GM12878 (cell line): ENCODE data around the gene NSDHL. TPM values are rescaled to one million over a fixed set of nuclear protein-coding genes. Genes with fewer than 3 reads are reported as not detected.

Experiments
- ATAC-seq: fragments of 200-7000 bp; cut with Tn5 transposase; 3 replicates; pipeline ENCODE4 v1.9.1; 2020; ENCODE audit warnings: mild to moderate bottlenecking, moderate library complexity
- BruUV-seq: library from RNA; stranded (reverse); fragments of 400-500 nt; replicated peaks from 2 replicates; lab custom pipeline; 2021; lab: Mats Ljungman, UMichigan
- CTCF ChIA-PET: fragments of 300-600 bp; sonication (Branson Sonifier 250); formaldehyde crosslinking; extraction: SDS; loops from one replicate; lab custom pipeline; 2021; ENCODE audit warnings: inconsistent platforms; lab: Yijun Ruan, JAX
- POLR2A ChIA-PET: fragments of 350-600 bp; formaldehyde crosslinking; extraction: SDS; loops from one replicate; lab custom pipeline; 2021; ENCODE audit warnings: inconsistent platforms; lab: Charles Lee
- RAD21 ChIA-PET: fragments of 300-600 bp; sonication (Branson Sonifier 250); formaldehyde crosslinking; loops from one replicate; lab custom pipeline; 2023; ENCODE audit warnings: antibody characterized with exemption; ENCODE audit not compliant: unreplicated experiment; lab: Charles Lee
- SMC1A ChIA-PET: fragments of 300-600 bp; sonication (Branson Sonifier 250); formaldehyde crosslinking; loops from one replicate; lab custom pipeline; 2023; ENCODE audit not compliant: unreplicated experiment, uncharacterized antibody; lab: Charles Lee
- DNase-seq: peaks from one replicate; pipeline ENCODE4 v3.0.0-alpha.2; 2011; ENCODE audit warnings: low read depth, low spot score
- FAIRE-seq: peaks from 3 replicates; lab custom pipeline; 2011; peaks lifted over from hg19 to GRCh38; lab: Jason Lieb, UNC
- H2AFZ ChIP-seq: 2 replicates; pipeline ENCODE4 v1.6.0; 2011; ENCODE audit warnings: low read depth, low read length, control low read depth; ENCODE audit not compliant: control insufficient read depth
- H3K27ac ChIP-seq: 2 replicates; pipeline ENCODE4 v1.5.1; 2011; ENCODE audit warnings: control low read depth; ENCODE audit not compliant: control insufficient read depth, insufficient read depth
- H3K27me3 ChIP-seq, 2 experiments: replicated peaks in 1 of 2; 2 replicates each; pipeline versions ENCODE4 v1.6.0 to v1.6.1; 2011; ENCODE audit warnings: low read length in 1 of 2; ENCODE audit not compliant: control insufficient read depth in 2 of 2, insufficient read depth in 2 of 2
- H3K36me3 ChIP-seq, 2 experiments: 2 replicates each; pipeline ENCODE4 v1.5.1; 2011; ENCODE audit warnings: low read length in 1 of 2; ENCODE audit not compliant: control insufficient read depth in 2 of 2, insufficient read depth in 2 of 2
- H3K4me1 ChIP-seq: 2 replicates; pipeline ENCODE4 v1.6.1; 2011; ENCODE audit warnings: mild to moderate bottlenecking, low read length, moderate library complexity, mixed read lengths; ENCODE audit not compliant: control insufficient read depth, insufficient read depth
- H3K4me2 ChIP-seq: 2 replicates; pipeline ENCODE4 v1.6.0; 2011; ENCODE audit warnings: control low read depth; ENCODE audit not compliant: control insufficient read depth, insufficient read depth
- H3K4me3 ChIP-seq: fragments of 200-600 bp; sonication (generic); 2 replicates; pipeline ENCODE4 v1.5.1; 2016
- H3K79me2 ChIP-seq: 2 replicates; pipeline ENCODE4 v1.6.0; 2011; ENCODE audit warnings: low read length; ENCODE audit not compliant: control insufficient read depth, insufficient read depth
- H3K9ac ChIP-seq: 2 replicates; pipeline ENCODE4 v1.8.0; 2011; ENCODE audit warnings: low read length, control low read depth, mixed read lengths; ENCODE audit not compliant: control insufficient read depth, insufficient read depth
- H3K9me3 ChIP-seq: replicated peaks from 3 replicates; pipeline ENCODE4 v1.5.1; 2011; ENCODE audit warnings: mild to moderate bottlenecking, low read length; ENCODE audit not compliant: control insufficient read depth, insufficient read depth
- H4K20me1 ChIP-seq: 2 replicates; pipeline ENCODE4 v1.6.0; 2011; ENCODE audit not compliant: control insufficient read depth, insufficient read depth
- CREB1 ChIP-seq: IDR thresholded peaks from 2 replicates; pipeline ENCODE4 v1.6.1; 2012; ENCODE audit warnings: low read depth, mild to moderate bottlenecking, inconsistent platforms
- EED ChIP-seq: sonication (generic); IDR thresholded peaks from 2 replicates; pipeline ENCODE4 v1.6.1; 2016; ENCODE audit warnings: antibody characterized with exemption, low read depth
- NFXL1 ChIP-seq: fragments of 450-650 bp; IDR thresholded peaks from 2 replicates; pipeline ENCODE4 v1.6.1; 2017; ENCODE audit warnings: antibody characterized with exemption, mild to moderate bottlenecking, borderline replicate concordance
- RB1 ChIP-seq: fragments of 450-650 bp; formaldehyde crosslinking; IDR thresholded peaks from 2 replicates; pipeline ENCODE4 v1.6.1; 2017; ENCODE audit warnings: mild to moderate bottlenecking, borderline replicate concordance
- SIN3A ChIP-seq: IDR thresholded peaks from 2 replicates; pipeline ENCODE4 v1.6.1; 2012; ENCODE audit warnings: low read depth, low read length, improper control_type of control experiment
- WGBS: methylation state at CpG from one replicate; pipeline ENCODE4 v1.1.6; 2016; ENCODE audit warnings: low lambda C conversion rate; ENCODE audit not compliant: insufficient replicate concordance, insufficient coverage; ENCODE audit errors: missing lambda C conversion rate; 5-methylcytosine and 5-hydroxymethylcytosine counted together
- in situ Hi-C: fragments of 300-500 bp; cut with MboI; formaldehyde crosslinking; loops from 9 replicates; pipeline ENCODE4 v1.14.3; 2018; ENCODE audit warnings: mixed read lengths
- intact Hi-C: fragments of 100-400 bp; cut with micrococcal nuclease; formaldehyde crosslinking; loops from one replicate; pipeline ENCODE4 v1.14.2; 2022; ENCODE audit not compliant: unreplicated experiment
- polyA plus RNA-seq, 11 experiments: library from polyadenylated mRNA; depleted of rRNA in 4 of 11; unstranded in 6 of 11; stranded (reverse) in 5 of 11; fragments of >200 nt; fragmentation: Nextera tagmentation in 4 of 11; fragmentation: Illumina TruSeq in 1 of 11; extraction: Ambion mirVana in 4 of 11; extraction: Trizol in 1 of 11; gene quantifications; 1 replicate in 1 of 11; 2 replicates in 10 of 11; pipeline versions ENCODE4 v1.2.1 to v1.2.3, GENCODE V29; 2011 to 2016; ENCODE audit warnings: inconsistent platforms in 2 of 11, missing spikeins in 2 of 11, low read depth in 1 of 11
- total RNA-seq, 4 experiments: library from RNA; depleted of rRNA in 3 of 4; stranded (reverse); fragments of >200 nt in 3 of 4; fragmentation: Illumina TruSeq in 1 of 4; extraction: Trizol in 1 of 4; gene quantifications; 2 replicates each; pipeline versions ENCODE4 v1.2.1 to v1.2.3, GENCODE V29; 2013 to 2021
- TF ChIP-seq, protein P1 (sequence below): fragments of 450-650 bp; formaldehyde crosslinking; IDR thresholded peaks from 2 replicates; pipeline ENCODE4 v1.4.0; 2020; ENCODE audit warnings: mild to moderate bottlenecking, moderate library complexity

Gene NSDHL
- total and polyA plus RNA-seq, 10 of the 15 experiments (the other 5 are each of a cell fraction or from before 2014, with no cell fraction given), result 16.9 to 37.1 (median 26.9) TPM

DNA sequence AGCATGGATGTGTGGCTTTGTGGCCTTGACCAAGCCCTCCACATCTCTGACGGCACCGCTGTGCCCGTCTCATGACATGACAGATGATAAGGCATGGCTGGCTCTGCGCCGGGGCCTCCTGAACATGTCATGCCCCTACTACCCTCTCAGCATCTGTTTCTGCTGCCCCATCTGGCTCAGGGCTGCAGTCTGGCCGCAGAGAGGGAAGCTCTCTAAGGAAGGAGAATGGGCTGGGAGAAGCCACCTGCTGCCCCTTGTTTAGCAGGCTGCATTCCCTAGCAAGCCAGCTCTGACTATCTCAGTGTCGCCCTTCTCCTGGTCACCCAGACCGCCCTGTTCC, 74.2 kb downstream of the NSDHL start:
- Histone ChIP-seq H3K4me2 (no peak overlapping the region), H3K27me3 (no peaks in the 10 kb centered on the region), H3K27ac (no peak overlapping the region), H4K20me1 (no peaks in the 10 kb centered on the region), H3K4me3 (no peak overlapping the region), H3K4me1 (peaks cover 5% of the 10 kb centered on the region), H3K36me3 (no peaks in the 10 kb centered on the region), H3K79me2 (no peaks in the 10 kb centered on the region), H2AFZ (no peak overlapping the region), H3K9me3 (no peaks in the 10 kb centered on the region), H3K9ac (no peak overlapping the region)
- ATAC-seq (no peak), FAIRE-seq (no peak), DNase-seq (no peak)
- TF ChIP-seq CREB1 (no peak), NFXL1 (no peak), RB1 (no peak), SIN3A (no peak), EED (no peak)
- TF ChIP-seq, protein P1, sequence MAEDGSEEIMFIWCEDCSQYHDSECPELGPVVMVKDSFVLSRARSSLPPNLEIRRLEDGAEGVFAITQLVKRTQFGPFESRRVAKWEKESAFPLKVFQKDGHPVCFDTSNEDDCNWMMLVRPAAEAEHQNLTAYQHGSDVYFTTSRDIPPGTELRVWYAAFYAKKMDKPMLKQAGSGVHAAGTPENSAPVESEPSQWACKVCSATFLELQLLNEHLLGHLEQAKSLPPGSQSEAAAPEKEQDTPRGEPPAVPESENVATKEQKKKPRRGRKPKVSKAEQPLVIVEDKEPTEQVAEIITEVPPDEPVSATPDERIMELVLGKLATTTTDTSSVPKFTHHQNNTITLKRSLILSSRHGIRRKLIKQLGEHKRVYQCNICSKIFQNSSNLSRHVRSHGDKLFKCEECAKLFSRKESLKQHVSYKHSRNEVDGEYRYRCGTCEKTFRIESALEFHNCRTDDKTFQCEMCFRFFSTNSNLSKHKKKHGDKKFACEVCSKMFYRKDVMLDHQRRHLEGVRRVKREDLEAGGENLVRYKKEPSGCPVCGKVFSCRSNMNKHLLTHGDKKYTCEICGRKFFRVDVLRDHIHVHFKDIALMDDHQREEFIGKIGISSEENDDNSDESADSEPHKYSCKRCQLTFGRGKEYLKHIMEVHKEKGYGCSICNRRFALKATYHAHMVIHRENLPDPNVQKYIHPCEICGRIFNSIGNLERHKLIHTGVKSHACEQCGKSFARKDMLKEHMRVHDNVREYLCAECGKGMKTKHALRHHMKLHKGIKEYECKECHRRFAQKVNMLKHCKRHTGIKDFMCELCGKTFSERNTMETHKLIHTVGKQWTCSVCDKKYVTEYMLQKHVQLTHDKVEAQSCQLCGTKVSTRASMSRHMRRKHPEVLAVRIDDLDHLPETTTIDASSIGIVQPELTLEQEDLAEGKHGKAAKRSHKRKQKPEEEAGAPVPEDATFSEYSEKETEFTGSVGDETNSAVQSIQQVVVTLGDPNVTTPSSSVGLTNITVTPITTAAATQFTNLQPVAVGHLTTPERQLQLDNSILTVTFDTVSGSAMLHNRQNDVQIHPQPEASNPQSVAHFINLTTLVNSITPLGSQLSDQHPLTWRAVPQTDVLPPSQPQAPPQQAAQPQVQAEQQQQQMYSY (CRISPR knock-in tag), result no peak
- ChIA-PET SMC1A (interaction anchor here (0.9 kb wide), 1 partner anchor 21 kb away, joined by 3 read pairs; no protein-coding TSS in a partner anchor), POLR2A (no interaction called here), CTCF (interaction anchor here (1.1 to 3.2 kb wide), 6 partner anchors 9 to 36 kb away, joined by 3 to 25 read pairs (median 5); no protein-coding TSS in a partner anchor), RAD21 (interaction anchor here (1.9 to 2.2 kb wide), 2 partner anchors 12 to 21 kb away, joined by 5 to 11 read pairs; no protein-coding TSS in a partner anchor)
- in situ Hi-C loops (no loop called here), intact Hi-C loops (no loop called here)
- WGBS, result 17% methylated on average over 8 of the region's 8 CpGs
- no TSS peak for BruUV-seq
